Measurements from ENCODE around the gene HORMAD2.

HORMAD2 gene, protein sequence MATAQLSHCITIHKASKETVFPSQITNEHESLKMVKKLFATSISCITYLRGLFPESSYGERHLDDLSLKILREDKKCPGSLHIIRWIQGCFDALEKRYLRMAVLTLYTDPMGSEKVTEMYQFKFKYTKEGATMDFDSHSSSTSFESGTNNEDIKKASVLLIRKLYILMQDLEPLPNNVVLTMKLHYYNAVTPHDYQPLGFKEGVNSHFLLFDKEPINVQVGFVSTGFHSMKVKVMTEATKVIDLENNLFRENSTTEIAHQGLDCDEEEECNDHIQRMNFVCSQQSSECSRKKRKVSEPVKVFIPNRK

DNA sequence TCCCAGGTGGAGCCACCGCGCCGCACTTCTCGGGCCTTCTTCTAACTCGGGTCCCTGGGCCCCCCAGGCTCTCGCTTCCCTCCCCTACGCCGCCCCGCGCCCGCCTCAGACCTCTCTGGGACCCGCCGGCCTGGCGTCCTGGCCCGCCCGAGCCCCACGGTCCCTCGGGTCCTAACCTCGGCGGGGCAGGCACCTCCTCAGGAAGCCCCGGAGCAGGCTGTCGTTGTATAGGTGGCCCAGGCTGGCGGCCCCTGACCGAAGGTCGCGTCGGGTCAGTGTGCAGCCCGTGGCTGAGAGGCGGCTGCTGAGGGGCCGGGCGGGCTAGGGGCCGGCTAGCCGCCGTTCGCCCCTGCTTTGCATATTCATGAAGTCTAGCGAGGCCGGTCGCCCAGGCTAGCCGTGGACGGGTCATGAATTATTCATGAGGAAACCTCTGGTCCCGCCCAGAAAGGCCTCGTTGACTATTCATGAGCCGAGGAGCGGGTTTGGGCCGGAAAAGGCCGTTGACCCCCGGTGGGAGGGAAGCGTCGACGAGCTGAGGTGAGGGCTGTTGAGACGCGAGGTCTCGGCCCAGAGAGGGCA, at the start of gene HORMAD2:
TSS of gene HORMAD2 (plus strand) at position 513 of the 582 bp plus-strand sequence. CDS start 13,489 bp downstream, outside the sequence.
- DNase-seq: no peak
- in situ Hi-C loops (cut with MboI; ENCODE audit: low pct_unique_long_range_greater_than_20kb, low sequenced_read_pairs): no loop called here

DNA sequence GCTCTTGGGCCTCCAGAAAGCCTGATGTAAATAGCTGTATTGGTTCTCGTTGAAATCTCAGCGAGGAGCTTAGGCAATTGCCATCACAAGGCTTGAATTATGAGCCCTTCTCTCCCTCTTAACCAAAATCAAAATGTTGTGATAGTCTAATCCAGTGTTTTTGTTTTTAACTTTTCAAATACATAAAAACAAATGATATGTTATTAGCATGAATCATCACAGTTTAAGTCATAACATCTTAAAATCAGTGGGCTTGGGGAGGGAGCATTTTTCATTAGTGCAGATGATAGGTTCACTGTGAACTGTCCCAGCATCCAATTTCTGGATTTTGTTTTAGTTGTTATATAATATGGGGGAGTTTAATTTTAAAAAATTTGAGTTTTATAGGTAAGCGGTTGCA, 48.9 kb upstream of the HORMAD2 start:
- DNase-seq: no peak
- in situ Hi-C loops (cut with MboI; ENCODE audit: low pct_unique_long_range_greater_than_20kb, low sequenced_read_pairs): no loop called here

DNA sequence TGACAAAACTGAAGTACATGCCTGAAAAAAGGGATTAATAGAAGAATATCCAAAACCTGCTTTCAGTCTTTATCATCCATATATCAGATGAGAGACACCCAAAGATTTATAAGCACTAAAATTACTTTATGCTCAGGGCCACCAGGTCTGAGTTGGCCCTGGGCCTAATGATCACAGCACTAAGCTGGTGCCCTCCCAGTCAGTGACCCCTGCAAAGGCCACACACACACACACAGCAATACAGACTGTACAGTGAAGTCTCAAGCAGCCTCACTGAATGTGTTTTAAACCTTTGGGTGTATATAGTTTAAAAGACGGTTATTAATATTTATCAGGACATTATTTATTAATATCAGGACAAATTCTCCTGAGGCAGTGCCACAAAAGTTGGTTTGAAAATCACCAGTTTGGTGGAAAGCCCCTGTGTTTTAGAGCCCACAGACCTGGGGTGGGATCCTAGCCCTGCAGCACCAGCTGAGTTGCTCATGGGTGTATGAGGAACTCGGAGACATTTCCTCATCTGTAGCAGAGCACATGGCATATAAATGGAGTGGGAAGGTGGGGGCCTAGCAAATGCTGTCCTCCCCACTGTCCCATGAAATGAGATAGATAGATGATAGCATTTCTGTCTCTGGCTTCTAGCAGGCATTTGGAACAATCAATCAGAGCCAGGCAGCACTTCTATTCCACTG, 48.4 kb upstream of the HORMAD2 start:
- DNase-seq: no peak
- in situ Hi-C loops (cut with MboI; ENCODE audit: low pct_unique_long_range_greater_than_20kb, low sequenced_read_pairs): no loop called here

DNA sequence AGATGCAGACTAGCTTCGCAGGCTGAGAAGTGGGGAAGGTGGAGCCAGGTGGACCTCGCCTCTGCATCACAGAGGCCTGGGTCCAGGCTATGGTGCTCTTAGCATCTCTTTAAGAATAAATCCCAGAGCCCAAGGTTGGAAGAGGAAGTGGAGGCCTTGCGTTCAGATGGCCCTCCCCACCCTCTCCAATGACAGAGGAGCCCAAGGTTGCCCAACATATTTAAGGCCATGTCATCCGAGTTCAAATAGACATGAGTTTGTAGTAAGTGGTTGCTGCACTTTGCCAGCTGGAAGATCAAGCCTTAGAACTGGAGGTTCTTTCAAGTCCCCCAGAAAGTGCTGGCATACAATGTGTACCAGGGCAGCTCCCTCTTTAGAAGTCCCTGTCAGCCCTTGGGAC, 47.1 kb upstream of the HORMAD2 start:
- DNase-seq: peak; percentile 17
- in situ Hi-C loops (cut with MboI; ENCODE audit: low pct_unique_long_range_greater_than_20kb, low sequenced_read_pairs): no loop called here

DNA sequence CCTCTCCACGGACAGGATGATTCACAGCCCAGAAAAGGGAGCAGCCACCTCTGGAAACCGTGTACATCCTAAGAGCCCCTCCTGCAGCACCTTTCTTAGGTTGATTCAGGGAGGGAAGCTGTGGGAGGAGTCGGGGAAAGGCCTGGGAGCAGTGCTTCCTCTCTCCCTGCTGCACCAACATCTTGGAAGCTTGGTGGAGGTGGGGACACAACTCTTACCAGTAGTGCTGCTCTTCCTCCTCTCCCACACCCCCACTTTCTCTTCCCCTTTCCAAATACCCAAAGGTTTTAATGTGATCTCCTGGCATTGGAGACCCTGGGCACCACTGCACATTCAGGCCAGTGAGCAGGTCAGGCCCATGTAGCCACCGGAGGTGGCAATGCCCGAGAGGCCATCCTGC, 46.4 kb upstream of the HORMAD2 start:
- in situ Hi-C loops (cut with MboI; ENCODE audit: low pct_unique_long_range_greater_than_20kb, low sequenced_read_pairs): no loop called here
- DNase-seq: no peak

DNA sequence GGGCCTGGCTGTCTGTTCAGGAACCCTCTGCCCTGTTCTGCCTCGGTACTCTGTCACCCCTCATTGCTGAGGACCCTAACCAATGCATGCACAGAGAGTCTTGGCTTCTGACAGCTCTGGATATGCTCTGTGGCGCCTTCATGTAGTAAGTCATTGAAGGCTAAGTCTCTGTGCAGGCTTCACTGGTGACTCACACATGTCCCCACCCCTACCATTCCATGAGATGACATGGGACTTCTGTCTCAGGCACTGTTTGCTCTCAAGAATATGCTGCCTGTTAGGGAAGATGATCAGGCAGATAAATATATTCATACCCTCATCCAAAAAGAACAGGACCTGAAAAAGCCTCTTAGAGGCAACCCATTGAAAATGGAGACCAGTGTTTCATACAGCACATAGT, 43.6 kb upstream of the HORMAD2 start:
- in situ Hi-C loops (cut with MboI; ENCODE audit: low pct_unique_long_range_greater_than_20kb, low sequenced_read_pairs): no loop called here
- no peak for DNase-seq

DNA sequence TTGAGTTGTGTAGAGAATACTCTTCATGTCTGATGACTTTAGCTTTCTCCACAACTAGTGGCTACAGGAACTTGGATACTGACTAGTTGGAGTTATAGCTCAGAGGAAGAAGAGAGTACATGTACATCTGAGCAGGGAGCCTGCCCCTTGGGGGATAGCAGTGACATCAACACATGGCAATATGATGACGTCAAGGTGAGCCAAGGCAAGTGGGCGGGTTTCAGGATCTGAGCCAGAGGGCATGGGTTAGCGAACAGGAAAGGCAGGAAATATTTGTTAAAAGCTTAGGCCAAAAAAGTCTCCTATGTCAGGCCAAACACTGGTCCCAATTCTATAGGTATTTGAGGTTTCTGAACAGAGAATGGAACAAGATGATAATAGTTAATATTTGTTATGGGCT, 42.0 kb upstream of the HORMAD2 start:
- DNase-seq: no peak
- in situ Hi-C loops (cut with MboI; ENCODE audit: low pct_unique_long_range_greater_than_20kb, low sequenced_read_pairs): no loop called here

DNA sequence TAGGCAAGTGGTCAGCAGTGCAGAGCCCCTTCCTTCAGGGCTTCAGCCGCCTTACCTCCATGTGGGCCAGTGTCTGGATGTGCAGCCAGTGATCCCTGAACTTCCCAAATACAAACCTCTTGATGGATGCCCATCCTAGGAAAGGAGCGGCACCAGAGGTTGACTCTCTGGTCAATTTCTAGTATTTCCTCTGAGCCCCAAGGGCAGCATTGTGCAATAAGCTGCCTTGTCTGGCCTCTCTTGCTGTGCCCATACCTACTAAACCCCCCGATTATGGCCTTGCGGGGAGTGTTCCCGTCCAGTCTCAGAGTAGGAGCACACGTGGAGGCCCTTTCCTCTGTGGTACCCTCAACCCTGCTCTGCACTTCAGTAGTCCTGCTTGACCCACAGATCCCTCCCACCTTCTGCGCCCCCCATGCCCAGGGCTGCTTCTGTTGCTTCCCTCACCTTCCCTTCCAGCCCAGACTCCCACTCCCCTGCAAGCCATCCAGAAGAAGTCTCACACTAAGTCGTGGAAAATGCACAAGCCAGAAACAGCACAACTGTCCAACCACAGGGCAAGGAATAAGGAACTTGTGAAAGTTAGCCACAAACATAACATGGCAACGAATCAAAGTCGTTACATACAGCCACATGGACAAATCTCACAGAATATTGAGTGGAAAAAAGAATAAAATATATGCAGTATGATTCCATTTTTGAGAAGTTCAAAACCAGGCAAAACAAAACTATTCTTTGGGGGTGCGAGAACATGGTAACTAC, 39.6 kb upstream of the HORMAD2 start:
- in situ Hi-C loops (cut with MboI; ENCODE audit: low pct_unique_long_range_greater_than_20kb, low sequenced_read_pairs): no loop called here
- peak; percentile 9 for DNase-seq

DNA sequence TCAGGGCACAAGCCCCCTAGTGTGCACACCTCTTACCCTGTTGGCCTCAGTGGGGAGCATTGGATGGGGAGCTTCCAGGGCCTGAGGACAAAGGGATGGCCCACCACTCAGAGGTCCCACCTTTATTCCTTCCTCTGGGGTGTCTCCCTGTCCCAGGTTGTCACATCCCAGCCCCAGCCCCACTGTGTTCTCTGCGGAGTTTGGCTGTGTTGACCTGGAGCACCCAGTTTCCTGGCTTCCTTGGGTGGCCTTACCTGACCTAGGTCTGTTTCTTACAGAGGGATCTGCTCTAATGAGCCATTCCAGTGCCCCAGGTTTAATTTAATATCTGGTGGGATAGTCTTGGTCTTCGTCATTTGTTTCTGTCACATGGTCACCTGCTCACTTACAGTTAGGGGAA, 38.8 kb upstream of the HORMAD2 start:
- no peak for DNase-seq
- in situ Hi-C loops (cut with MboI; ENCODE audit: low pct_unique_long_range_greater_than_20kb, low sequenced_read_pairs): no loop called here

DNA sequence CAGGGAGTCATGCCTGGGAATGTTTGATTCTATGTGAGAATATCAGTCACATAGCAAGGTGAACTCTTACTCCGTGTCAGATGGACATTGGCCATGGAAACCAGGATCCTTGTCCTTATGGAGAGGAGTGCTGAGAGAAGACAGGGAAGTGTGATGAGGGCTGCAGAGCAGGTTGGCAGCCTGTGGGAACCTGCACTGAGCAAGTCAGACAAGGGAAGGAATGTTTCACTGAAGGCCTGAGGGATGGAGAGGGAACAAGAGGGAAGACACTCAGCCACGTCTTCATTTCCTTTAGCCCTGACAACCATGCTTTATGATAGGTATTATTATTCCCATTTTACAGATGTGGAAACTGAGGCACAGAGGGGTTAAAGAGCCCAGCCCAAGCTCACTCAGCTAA, 38.4 kb upstream of the HORMAD2 start:
- DNase-seq: no peak
- in situ Hi-C loops (cut with MboI; ENCODE audit: low pct_unique_long_range_greater_than_20kb, low sequenced_read_pairs): no loop called here

DNA sequence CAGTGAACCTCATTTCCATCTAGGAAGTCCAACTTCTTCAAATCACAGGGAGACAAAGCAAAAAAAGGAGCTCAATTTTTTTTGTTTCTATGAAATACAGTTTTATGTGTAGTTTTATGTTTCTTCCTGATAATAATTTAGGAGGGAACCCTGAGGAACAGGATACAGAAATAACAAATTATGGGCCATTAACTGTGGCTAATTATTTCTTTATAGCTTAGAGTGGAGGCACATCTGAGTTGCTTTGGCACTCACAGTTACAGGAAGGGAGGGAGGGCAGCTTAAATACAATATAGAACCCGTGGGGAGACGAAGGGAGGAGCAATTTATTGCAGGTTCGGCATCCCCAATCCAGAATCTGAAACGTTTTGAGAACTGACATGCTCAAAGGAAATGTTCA, 37.1 kb upstream of the HORMAD2 start:
- no peak for DNase-seq
- in situ Hi-C loops (cut with MboI; ENCODE audit: low pct_unique_long_range_greater_than_20kb, low sequenced_read_pairs): no loop called here

DNA sequence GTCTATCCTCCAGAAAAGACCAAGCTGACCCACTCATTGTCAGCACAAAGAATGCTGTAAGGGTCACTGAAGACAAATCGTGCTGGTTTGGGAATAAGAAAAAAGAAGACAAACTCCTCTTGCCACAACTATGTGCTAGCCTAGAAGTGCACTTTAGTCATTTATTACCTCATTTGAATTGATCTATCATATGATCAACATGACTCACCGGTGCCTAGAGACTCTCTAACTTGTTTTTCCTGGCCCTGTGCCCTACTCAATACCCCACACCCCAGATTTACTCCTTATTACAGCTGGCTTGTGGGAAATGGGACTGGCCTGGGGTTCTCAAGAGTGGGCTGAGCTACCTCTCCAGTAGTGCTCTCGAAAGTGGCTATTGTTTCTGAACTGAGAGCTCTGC, 35.9 kb upstream of the HORMAD2 start:
- in situ Hi-C loops (cut with MboI; ENCODE audit: low pct_unique_long_range_greater_than_20kb, low sequenced_read_pairs): no loop called here
- DNase-seq: no peak

DNA sequence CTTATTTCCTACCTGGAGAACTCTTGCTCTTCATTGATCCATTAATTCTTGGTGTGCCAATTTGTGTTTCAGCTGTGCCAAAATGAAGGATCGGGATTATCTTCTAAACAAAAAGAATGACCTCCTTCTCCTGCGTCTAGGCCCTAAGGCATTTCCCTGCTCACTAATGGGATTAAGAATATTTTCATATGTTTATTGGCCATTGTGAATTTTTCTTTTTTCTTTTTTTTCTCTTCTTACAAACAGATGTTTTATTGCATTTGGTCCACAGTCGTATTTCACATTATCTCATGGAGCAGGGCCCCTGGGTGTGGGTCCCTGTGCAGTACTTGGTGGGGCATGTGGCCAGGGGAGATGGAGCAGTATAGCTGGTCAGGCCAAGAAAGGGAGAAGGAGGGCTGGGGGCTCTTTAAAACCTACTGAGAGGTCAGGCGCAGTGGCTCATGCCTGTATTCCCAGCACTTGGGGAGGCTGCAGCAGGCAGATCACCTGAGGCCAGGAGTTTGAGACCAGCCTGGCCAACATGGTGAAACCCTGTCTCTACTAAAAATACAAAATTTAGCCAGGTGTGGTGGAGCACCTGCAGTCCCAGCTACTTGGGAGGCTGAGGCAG, 35.3 kb upstream of the HORMAD2 start:
- no peak for DNase-seq
- in situ Hi-C loops (cut with MboI; ENCODE audit: low pct_unique_long_range_greater_than_20kb, low sequenced_read_pairs): no loop called here

DNA sequence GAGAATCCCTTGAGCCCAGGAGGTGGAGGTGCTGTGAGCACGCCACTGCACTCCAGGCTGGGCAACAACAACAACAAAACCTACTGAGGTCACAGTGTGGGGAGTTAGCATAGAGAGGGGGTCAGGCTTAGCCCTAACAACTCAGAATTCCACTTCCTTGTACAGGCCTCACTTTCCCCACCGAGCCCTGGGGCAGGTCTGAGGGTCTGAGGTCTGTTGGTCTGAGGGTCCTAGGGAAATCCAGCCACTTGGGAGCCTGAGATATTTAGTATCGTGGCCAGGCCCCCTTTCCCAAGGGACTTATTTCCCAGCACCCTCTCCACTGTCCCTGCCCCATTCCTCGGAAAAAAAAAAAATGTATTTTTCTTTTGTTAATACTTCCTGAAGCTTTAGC, 34.8 kb upstream of the HORMAD2 start:
- DNase-seq: no peak
- in situ Hi-C loops (cut with MboI; ENCODE audit: low pct_unique_long_range_greater_than_20kb, low sequenced_read_pairs): no loop called here

DNA sequence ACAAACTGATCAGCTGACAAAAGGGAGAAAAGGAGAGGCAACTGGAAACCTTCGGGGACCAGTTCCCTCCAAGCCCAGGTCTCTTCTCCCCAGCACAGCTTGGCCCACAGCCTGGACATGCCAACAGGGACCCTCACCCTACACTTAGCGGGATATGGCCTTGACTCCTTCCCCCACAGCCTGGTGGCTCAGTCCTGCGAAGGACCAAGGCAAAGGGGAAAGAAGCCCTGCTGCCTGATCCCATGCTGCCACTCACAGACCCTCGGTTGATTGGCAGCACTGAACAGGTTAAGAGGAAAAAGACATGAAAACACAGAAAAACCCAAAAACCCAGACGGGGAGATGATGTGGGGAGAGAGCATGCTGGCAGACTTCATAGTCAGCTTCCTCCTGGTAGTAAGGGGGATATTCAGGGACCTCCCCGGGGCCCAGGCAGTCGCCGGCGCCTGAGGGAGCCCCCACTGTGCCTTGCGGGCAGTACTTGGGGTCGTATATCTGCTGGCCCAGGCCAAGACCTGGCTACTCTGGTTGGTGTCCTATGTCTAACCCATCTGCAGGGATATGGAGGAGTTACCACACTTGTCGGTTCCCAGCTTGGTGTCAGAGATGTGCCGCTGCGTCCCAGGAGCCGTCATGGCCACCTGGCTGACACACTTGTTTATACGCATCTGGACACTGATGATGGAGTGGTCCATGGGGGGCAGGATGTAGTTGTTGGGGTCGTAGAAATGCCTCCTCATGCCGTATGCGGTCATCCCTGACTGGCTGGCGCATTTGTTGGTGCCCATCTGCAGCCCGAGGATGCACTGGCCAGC, 34.2 kb upstream of the HORMAD2 start:
- no peak for DNase-seq
- in situ Hi-C loops (cut with MboI; ENCODE audit: low pct_unique_long_range_greater_than_20kb, low sequenced_read_pairs): no loop called here

DNA sequence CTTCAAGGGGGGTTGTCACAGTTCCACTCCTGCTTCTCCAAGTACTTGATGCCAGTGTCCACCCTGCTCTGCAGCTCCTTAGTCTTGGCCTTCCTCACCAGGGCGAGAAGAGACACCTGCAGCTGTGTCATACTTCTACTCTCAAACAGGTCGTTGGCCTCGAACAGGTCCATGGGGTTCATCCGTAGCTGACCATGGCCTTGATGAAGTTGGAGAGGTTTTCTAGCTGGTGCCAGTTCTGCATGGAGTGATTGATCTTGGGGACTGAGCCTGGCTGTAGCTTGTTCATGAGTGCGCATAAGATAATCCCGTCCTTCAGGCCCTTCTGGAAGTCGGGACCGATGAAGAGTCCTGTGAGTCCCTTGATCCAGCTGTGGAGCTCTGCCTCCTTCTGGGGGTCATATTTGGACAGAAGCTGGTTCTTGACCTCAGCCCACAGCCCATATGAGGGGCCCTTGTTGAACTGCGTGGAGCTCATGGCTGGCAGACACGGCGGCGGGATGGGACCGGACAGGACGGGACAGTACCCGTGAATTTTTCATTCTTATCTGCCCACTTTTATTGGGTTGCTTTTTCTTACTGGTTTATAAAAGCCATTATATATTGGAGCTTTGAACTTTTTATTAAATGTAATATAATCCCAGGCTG, 33.4 kb upstream of the HORMAD2 start:
- DNase-seq: no peak
- in situ Hi-C loops (cut with MboI; ENCODE audit: low pct_unique_long_range_greater_than_20kb, low sequenced_read_pairs): no loop called here

DNA sequence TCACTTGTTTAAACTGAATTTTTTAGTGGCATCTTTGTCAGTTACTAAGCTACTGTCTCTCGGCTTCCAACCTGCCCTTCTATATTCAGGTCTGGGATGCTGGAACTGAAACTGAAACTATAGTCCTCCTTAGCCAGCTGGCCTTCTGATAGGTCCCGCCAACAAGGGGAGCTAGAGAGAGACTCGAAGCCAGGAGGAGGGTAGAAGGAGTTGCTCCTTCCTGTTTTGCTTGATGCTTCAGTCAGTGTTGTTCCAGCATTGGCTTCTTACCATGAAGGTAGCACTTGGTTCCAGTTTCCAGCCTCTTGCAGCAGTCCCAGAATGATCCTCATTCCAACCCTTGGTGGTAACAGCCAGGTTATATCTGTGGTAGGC, 32.9 kb upstream of the HORMAD2 start:
- DNase-seq: peak; percentile 60
- in situ Hi-C loops (cut with MboI; ENCODE audit: low pct_unique_long_range_greater_than_20kb, low sequenced_read_pairs): no loop called here

DNA sequence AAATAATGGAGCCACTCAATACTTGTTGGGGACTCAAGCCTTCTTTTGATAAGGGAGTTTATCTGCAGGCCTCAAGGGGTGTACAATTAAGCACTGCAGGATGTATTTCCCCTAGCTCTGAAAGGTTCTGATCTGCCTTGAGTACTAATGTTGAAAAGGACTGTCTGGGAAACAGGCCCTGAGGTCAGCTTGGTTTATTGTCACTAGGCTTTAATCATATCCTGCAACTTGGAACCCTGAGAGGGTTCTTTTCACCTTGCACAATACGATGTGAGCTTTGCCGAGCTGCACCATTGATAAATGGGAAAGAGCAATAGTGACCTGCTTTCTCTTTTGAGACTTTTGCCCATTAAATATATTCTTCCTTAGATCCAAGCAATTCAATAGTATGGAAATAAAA, 31.6 kb upstream of the HORMAD2 start:
- no peak for DNase-seq
- in situ Hi-C loops (cut with MboI; ENCODE audit: low pct_unique_long_range_greater_than_20kb, low sequenced_read_pairs): no loop called here
